ENCODE data around the gene BAMBI. TPM values are rescaled to one million over a fixed set of nuclear protein-coding genes. Genes with fewer than 3 reads are reported as not detected.

BAMBI gene
- total and polyA plus RNA-seq, 8 donors, result 7.5 to 150 (median 127) TPM

GRCh38 chr10:28686835-28687682, 9.7 kb downstream of the BAMBI start:
- H3K27me3 ChIP-seq, result no peaks in the 10 kb centered on the region
- H3K36me3 ChIP-seq, result no peaks in the 10 kb centered on the region
- no peak for TF ChIP-seq CTCF (IDR thresholded peaks at IDR 0.05)
- intact Hi-C loops (cut with DNase I), result no loop called here
- no peak for DNase-seq
- ATAC-seq, result no peak
- H3K9me3 ChIP-seq, result no peaks in the 10 kb centered on the region
- H3K4me3 ChIP-seq, result no peak overlapping the region
- H3K4me1 ChIP-seq, result no peaks in the 10 kb centered on the region
- H3K27ac ChIP-seq, result no peak overlapping the region

GRCh38 chr10:28687683-28688001, 10.3 kb downstream of the BAMBI start:
- Histone ChIP-seq H3K4me1 (no peaks in the 10 kb centered on the region), H3K36me3 (no peaks in the 10 kb centered on the region), H3K27me3 (no peaks in the 10 kb centered on the region), H3K9me3 (no peaks in the 10 kb centered on the region), H3K27ac (no peak overlapping the region), H3K4me3 (no peak overlapping the region)
- no peak for TF ChIP-seq CTCF (IDR thresholded peaks at IDR 0.05)
- DNase-seq, result no peak
- no peak for ATAC-seq
- intact Hi-C loops (cut with DNase I), result no loop called here

GRCh38 chr10:28690545-28690944, 13.2 kb downstream of the BAMBI start:
- H3K9me3 ChIP-seq, result no peaks in the 10 kb centered on the region
- DNase-seq (no peak), ATAC-seq (no peak)
- intact Hi-C loops (cut with DNase I), result no loop called here
- H3K27me3 ChIP-seq, result peaks cover 0 to 13% of the 10 kb centered on the region in 2 donors
- no peaks in the 10 kb centered on the region for H3K4me1 ChIP-seq
- no peak overlapping the region for H3K27ac ChIP-seq
- no peak overlapping the region for H3K4me3 ChIP-seq
- no peak for TF ChIP-seq CTCF (IDR thresholded peaks at IDR 0.05)
- H3K36me3 ChIP-seq, result no peaks in the 10 kb centered on the region

GRCh38 chr10:28691187-28691694, 13.9 kb downstream of the BAMBI start:
- Histone ChIP-seq H3K4me1 (no peaks in the 10 kb centered on the region), H3K27me3 (peaks cover 0 to 13% of the 10 kb centered on the region in 2 donors), H3K36me3 (no peaks in the 10 kb centered on the region), H3K9me3 (no peaks in the 10 kb centered on the region), H3K4me3 (no peak overlapping the region), H3K27ac (no peak overlapping the region)
- DNase-seq, result no peak
- no peak for ATAC-seq
- intact Hi-C loops (cut with DNase I), result no loop called here
- no peak for TF ChIP-seq CTCF (IDR thresholded peaks at IDR 0.05)

GRCh38 chr10:28692050-28692449, 14.7 kb downstream of the BAMBI start:
- H3K9me3 ChIP-seq, result no peaks in the 10 kb centered on the region
- H3K4me1 ChIP-seq, result no peaks in the 10 kb centered on the region
- no peak overlapping the region for H3K27ac ChIP-seq
- no peaks in the 10 kb centered on the region for H3K36me3 ChIP-seq
- DNase-seq (no peak), ATAC-seq (no peak)
- intact Hi-C loops (cut with DNase I), result no loop called here
- H3K27me3 ChIP-seq, result peaks cover 0 to 13% of the 10 kb centered on the region in 2 donors
- no peak for TF ChIP-seq CTCF (IDR thresholded peaks at IDR 0.05)
- H3K4me3 ChIP-seq, result no peak overlapping the region

All from left lung (tissue), 10 donors.